ENCODE results near the gene COMMD1.
A peak's percentile ranks its signal among the peaks of the same experiment; 100 is the strongest.
"Not testable (repeated sequence)": the region's sequence is repeated elsewhere in the genome, so short reads cannot be mapped to it uniquely, and the experiment has no call there.

The COMMD1 gene

GRCh38 chr2:61905372-61906185, at the start of gene COMMD1:
Gene COMMD1 (plus strand): TSS chr2:61905674. CDS start chr2:61905679, 5 bp downstream.
- DNase-seq (ENCODE audit: low read depth), result peak; percentile 27

GRCh38 chr2:61857224-61857623, 48.2 kb upstream of the COMMD1 start:
- no peak for DNase-seq (ENCODE audit: low read depth)

- no peak for DNase-seq (ENCODE audit: low read depth)
Observed at GRCh38 chr2:61862085-61862484, 43.4 kb upstream of the COMMD1 start.

GRCh38 chr2:61866482-61867089, 38.9 kb upstream of the COMMD1 start:
- DNase-seq (ENCODE audit: low read depth), result not testable (repeated sequence)

GRCh38 chr2:61876400-61876799, 29.1 kb upstream of the COMMD1 start:
- DNase-seq (ENCODE audit: low read depth), result no peak

GRCh38 chr2:61877571-61878245, 27.8 kb upstream of the COMMD1 start:
- no peak for DNase-seq (ENCODE audit: low read depth)

- no peak for DNase-seq (ENCODE audit: low read depth)
Observed at GRCh38 chr2:61878761-61879160, 26.7 kb upstream of the COMMD1 start.

GRCh38 chr2:61879351-61879750, 26.1 kb upstream of the COMMD1 start:
- not testable (repeated sequence) for DNase-seq (ENCODE audit: low read depth)

GRCh38 chr2:61882850-61883249, 22.6 kb upstream of the COMMD1 start:
- DNase-seq (ENCODE audit: low read depth), result no peak

- no peak for DNase-seq (ENCODE audit: low read depth)
Observed at GRCh38 chr2:61885896-61886603, 19.4 kb upstream of the COMMD1 start.

- DNase-seq (ENCODE audit: low read depth), result peak; percentile 19
Observed at GRCh38 chr2:61887717-61888266, 17.7 kb upstream of the COMMD1 start.

- DNase-seq (ENCODE audit: low read depth), result peak; percentile 34
Observed at GRCh38 chr2:61888267-61889055, 17.0 kb upstream of the COMMD1 start, which contains the start of gene CCT4. Gene CCT4 (minus strand): TSS chr2:61888656. CDS start chr2:61888507, 149 bp downstream.

GRCh38 chr2:61898810-61899209, 6.7 kb upstream of the COMMD1 start:
- DNase-seq (ENCODE audit: low read depth), result no peak

- DNase-seq (ENCODE audit: low read depth), result no peak
Observed at GRCh38 chr2:61900281-61900680, 5.2 kb upstream of the COMMD1 start.

- DNase-seq (ENCODE audit: low read depth), result no peak
Observed at GRCh38 chr2:61906186-61906470, 654 bp downstream of the COMMD1 start.

GRCh38 chr2:61909116-61909515, 3.6 kb downstream of the COMMD1 start:
- DNase-seq (ENCODE audit: low read depth), result no peak

GRCh38 chr2:61910603-61911002, 5.1 kb downstream of the COMMD1 start:
- DNase-seq (ENCODE audit: low read depth), result no peak

GRCh38 chr2:61911510-61911909, 6.0 kb downstream of the COMMD1 start:
- no peak for DNase-seq (ENCODE audit: low read depth)

GRCh38 chr2:61914794-61915193, 9.3 kb downstream of the COMMD1 start:
- DNase-seq (ENCODE audit: low read depth), result not testable (repeated sequence)

GRCh38 chr2:61920548-61920947, 15.1 kb downstream of the COMMD1 start:
- DNase-seq (ENCODE audit: low read depth), result no peak

GRCh38 chr2:61922714-61923113, 17.2 kb downstream of the COMMD1 start:
- DNase-seq (ENCODE audit: low read depth), result no peak
